ENCODE measurements around the gene GRIP2. TPM values are rescaled to one million over a fixed set of nuclear protein-coding genes. Genes with fewer than 3 reads are reported as not detected.

The GRIP2 gene
- total RNA-seq, 4 donors from 2014 or later = 0.80 to 12.4 (median 1.4) TPM; not detected in 1

- DNase-seq = no peak
- Histone ChIP-seq H3K36me3 (no peaks in the 10 kb centered on the region), H3K9me3 (no peaks in the 10 kb centered on the region), H3K4me3 (no peak overlapping the region), H3K4me1 (no peaks in the 10 kb centered on the region), H3K27ac (no peak overlapping the region), H3K27me3 (no peaks in the 10 kb centered on the region)
- no peak for TF ChIP-seq POLR2A (IDR thresholded peaks at IDR 0.05)
- TF ChIP-seq, protein P1, sequence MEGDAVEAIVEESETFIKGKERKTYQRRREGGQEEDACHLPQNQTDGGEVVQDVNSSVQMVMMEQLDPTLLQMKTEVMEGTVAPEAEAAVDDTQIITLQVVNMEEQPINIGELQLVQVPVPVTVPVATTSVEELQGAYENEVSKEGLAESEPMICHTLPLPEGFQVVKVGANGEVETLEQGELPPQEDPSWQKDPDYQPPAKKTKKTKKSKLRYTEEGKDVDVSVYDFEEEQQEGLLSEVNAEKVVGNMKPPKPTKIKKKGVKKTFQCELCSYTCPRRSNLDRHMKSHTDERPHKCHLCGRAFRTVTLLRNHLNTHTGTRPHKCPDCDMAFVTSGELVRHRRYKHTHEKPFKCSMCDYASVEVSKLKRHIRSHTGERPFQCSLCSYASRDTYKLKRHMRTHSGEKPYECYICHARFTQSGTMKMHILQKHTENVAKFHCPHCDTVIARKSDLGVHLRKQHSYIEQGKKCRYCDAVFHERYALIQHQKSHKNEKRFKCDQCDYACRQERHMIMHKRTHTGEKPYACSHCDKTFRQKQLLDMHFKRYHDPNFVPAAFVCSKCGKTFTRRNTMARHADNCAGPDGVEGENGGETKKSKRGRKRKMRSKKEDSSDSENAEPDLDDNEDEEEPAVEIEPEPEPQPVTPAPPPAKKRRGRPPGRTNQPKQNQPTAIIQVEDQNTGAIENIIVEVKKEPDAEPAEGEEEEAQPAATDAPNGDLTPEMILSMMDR (IDR thresholded peaks at IDR 0.05) = no peak
These were observed 41.9 kb upstream of the GRIP2 start for GRCh38 chr3:14582045-14582410.

DNA sequence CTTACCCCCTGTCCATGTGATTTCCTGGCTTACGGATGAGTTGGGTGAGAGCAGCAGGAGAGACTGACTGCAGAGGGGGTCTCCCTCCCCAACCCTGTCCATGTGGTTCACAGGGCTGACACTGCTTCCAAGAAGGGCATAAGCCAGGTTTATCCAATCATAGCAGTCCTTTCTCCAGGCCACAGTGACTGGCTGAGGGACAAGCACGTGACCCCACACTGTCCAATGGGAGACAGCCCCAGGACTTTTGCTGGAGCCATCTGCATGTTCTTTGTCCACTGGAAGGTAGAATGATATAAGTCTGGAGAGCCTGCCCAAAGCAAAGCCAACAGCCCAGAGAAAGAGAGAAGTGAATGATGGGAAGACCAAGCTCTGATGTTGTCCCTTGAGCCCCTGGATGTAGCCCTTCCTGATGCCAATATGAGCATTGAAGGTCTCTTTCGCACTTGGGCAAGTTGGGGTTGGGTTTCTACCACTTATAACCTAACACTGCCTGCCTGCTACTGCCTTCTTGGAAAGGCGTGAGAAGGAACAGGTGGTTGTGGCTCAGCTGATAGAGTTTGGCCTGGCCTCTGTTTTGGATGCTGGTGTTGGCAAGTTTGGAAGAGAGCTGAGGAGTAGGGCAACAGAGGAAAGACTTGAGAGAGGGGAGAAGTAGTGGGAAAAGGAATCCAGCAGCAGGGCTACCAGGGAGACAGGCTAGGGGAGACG lies 41.3 kb upstream of the GRIP2 start:
- H3K9me3 ChIP-seq = no peaks in the 10 kb centered on the region
- H3K27ac ChIP-seq = no peak overlapping the region
- no peak for DNase-seq
- H3K27me3 ChIP-seq = no peaks in the 10 kb centered on the region
- TF ChIP-seq POLR2A (IDR thresholded peaks at IDR 0.05) = no peak
- TF ChIP-seq, protein P1 (IDR thresholded peaks at IDR 0.05) = no peak
- H3K4me1 ChIP-seq = no peaks in the 10 kb centered on the region
- H3K36me3 ChIP-seq = no peaks in the 10 kb centered on the region
- no peak overlapping the region for H3K4me3 ChIP-seq

DNA sequence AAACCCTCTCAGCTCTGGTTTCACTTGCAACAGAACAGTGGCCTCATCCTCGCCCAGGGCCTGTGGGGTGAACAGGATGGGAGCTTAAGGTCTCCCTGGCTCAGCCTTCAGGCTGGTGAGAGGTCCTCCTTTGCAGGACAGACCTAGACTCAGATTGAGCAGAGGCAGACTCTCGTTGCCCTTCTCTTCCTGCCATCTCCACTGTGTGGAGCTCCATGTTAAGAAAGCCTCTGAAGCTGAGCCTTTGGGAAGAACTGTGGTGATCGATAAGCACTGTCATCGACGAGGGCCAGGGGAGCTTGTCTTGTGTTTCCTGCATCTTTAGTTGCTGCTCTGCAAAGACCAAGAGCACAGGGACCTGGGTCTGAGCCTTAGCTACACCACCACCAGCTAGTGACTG lies 37.8 kb upstream of the GRIP2 start:
- no peaks in the 10 kb centered on the region for H3K4me1 ChIP-seq
- no peak overlapping the region for H3K27ac ChIP-seq
- no peaks in the 10 kb centered on the region for H3K9me3 ChIP-seq
- no peak for TF ChIP-seq POLR2A (IDR thresholded peaks at IDR 0.05)
- TF ChIP-seq, protein P1 (IDR thresholded peaks at IDR 0.05) = no peak
- H3K36me3 ChIP-seq = no peaks in the 10 kb centered on the region
- H3K27me3 ChIP-seq = no peaks in the 10 kb centered on the region
- no peak overlapping the region for H3K4me3 ChIP-seq
- DNase-seq = no peak

DNA sequence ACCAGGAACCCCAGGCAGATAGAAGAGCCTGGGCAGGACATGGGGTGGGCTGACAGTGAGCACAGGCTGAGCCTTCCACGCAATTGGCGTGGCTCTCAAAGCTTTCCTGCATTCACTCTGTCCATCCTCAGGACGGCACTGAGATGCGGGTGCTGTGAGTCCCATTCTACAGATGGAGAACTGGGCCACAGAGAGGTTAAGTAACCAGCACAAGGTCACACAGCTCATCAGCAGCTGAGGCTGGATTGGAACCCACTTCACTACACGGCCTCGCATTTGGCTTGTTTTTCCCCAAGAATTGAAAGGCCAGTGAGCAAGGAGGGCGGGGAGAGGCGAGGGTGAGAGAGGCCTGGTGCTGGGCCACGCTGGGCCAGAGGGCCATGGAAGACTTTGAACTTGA lies 36.0 kb upstream of the GRIP2 start:
- H3K4me1 ChIP-seq = no peaks in the 10 kb centered on the region
- H3K36me3 ChIP-seq = no peaks in the 10 kb centered on the region
- no peak for TF ChIP-seq POLR2A (IDR thresholded peaks at IDR 0.05)
- H3K27me3 ChIP-seq = no peaks in the 10 kb centered on the region
- DNase-seq = no peak
- H3K9me3 ChIP-seq = no peaks in the 10 kb centered on the region
- H3K4me3 ChIP-seq = no peak overlapping the region
- no peak overlapping the region for H3K27ac ChIP-seq

GRCh38 chr3:14574183-14574582 lies 34.0 kb upstream of the GRIP2 start:
- Histone ChIP-seq H3K27ac (no peak overlapping the region), H3K27me3 (no peaks in the 10 kb centered on the region), H3K4me3 (no peak overlapping the region), H3K4me1 (no peaks in the 10 kb centered on the region), H3K9me3 (no peaks in the 10 kb centered on the region), H3K36me3 (no peaks in the 10 kb centered on the region)
- DNase-seq = no peak
- TF ChIP-seq, protein P1 (IDR thresholded peaks at IDR 0.05) = no peak
- TF ChIP-seq POLR2A (IDR thresholded peaks at IDR 0.05) = no peak

GRCh38 chr3:14573706-14574105 lies 33.6 kb upstream of the GRIP2 start:
- H3K27ac ChIP-seq = no peak overlapping the region
- no peaks in the 10 kb centered on the region for H3K27me3 ChIP-seq
- H3K4me1 ChIP-seq = no peaks in the 10 kb centered on the region
- no peak for DNase-seq
- TF ChIP-seq, protein P1 (IDR thresholded peaks at IDR 0.05) = no peak
- no peak for TF ChIP-seq POLR2A (IDR thresholded peaks at IDR 0.05)
- H3K4me3 ChIP-seq = no peak overlapping the region
- H3K9me3 ChIP-seq = no peaks in the 10 kb centered on the region
- no peaks in the 10 kb centered on the region for H3K36me3 ChIP-seq
